ENCODE data around the gene TPR. TPM values are rescaled to one million over a fixed set of nuclear protein-coding genes. Genes with fewer than 3 reads are reported as not detected.

Gene TPR
- total and polyA plus RNA-seq, 2 donors (not counting 1 experiment from before 2014, with no cell fraction given) = 30.0 to 141 TPM

DNA sequence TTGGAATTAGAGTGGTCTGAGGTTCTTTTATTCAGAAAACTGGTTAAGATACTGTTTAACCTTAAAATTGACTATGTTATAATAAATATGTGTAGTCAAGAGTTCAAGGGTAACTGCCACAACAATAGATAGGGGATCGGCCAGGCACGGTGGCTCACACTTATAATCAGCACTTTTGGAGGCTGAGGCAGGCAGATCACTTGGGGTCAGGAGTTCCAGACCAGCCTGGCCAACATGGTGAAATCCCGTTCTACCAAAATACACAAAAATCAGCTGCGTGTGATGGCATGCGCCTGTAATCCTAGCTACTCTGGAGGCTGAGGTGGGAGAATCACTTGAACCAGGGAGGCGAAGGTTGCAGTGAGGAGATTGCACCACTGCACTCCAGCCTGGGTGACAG lies 46.4 kb upstream of the TPR start:
- Mint-ChIP-seq H3K27ac (no peak overlapping the region), H3K4me3 (no peak overlapping the region), H3K9me3 (ENCODE audit: insufficient read depth) (no peaks in the 10 kb centered on the region), H3K4me1 (no peaks in the 10 kb centered on the region), H3K27me3 (no peaks in the 10 kb centered on the region)
- Histone ChIP-seq H3K4me2 (replicated peaks; ENCODE audit: low read depth, low read length, poor library complexity, severe bottlenecking) (no peak overlapping the region), H2AFZ (ENCODE audit: insufficient read depth, low read depth, low read length, poor library complexity, severe bottlenecking) (no peak overlapping the region), H3K27me3 (replicated peaks in 1 of 4; ENCODE audit: control extremely low read depth in 1 of 4, control insufficient read depth in 3 of 4, insufficient read depth in 4 of 4, low read length in 3 of 4) (no peaks in the 10 kb centered on the region), H4K20me1 (ENCODE audit: control insufficient read depth, insufficient read depth, low read length, poor library complexity, severe bottlenecking) (no peaks in the 10 kb centered on the region), H3K9me3 (ENCODE audit: control extremely low read depth in 1 of 3, control insufficient read depth in 2 of 3, insufficient read depth in 1 of 3, low read length in 2 of 3) (no peaks in the 10 kb centered on the region), H3K4me3 (ENCODE audit: control extremely low read depth in 1 of 5, extremely low read depth in 1 of 5, insufficient read depth in 1 of 5, low read depth in 2 of 5, low read length in 4 of 5) (no peak overlapping the region), H3K27ac (ENCODE audit: low read length in 2 of 2) (no peak overlapping the region), H3K36me3 (replicated peaks in 1 of 2; ENCODE audit: control extremely low read depth in 1 of 2, control insufficient read depth in 1 of 2, extremely low read depth in 1 of 2, insufficient read depth in 2 of 2, low read length in 1 of 2) (peaks cover 4 to 20% of the 10 kb centered on the region in 2 experiments), H3K4me1 (ENCODE audit: control insufficient read depth in 2 of 2, insufficient read depth in 2 of 2, low read length in 2 of 2) (no peaks in the 10 kb centered on the region), H3K79me2 (ENCODE audit: control insufficient read depth, insufficient read depth, low read length) (no peaks in the 10 kb centered on the region), H3K9ac (ENCODE audit: low read length) (no peak overlapping the region)
- TF ChIP-seq, protein P1, sequence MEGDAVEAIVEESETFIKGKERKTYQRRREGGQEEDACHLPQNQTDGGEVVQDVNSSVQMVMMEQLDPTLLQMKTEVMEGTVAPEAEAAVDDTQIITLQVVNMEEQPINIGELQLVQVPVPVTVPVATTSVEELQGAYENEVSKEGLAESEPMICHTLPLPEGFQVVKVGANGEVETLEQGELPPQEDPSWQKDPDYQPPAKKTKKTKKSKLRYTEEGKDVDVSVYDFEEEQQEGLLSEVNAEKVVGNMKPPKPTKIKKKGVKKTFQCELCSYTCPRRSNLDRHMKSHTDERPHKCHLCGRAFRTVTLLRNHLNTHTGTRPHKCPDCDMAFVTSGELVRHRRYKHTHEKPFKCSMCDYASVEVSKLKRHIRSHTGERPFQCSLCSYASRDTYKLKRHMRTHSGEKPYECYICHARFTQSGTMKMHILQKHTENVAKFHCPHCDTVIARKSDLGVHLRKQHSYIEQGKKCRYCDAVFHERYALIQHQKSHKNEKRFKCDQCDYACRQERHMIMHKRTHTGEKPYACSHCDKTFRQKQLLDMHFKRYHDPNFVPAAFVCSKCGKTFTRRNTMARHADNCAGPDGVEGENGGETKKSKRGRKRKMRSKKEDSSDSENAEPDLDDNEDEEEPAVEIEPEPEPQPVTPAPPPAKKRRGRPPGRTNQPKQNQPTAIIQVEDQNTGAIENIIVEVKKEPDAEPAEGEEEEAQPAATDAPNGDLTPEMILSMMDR (IDR thresholded peaks at IDR 0.05) = no peak
- TF ChIP-seq EZH2 (IDR thresholded peaks at IDR 0.05; ENCODE audit: borderline replicate concordance, insufficient read depth, low read depth, low read length, poor library complexity, severe bottlenecking) = no peak
- intact Hi-C loops (cut with micrococcal nuclease) = no loop called here
- ChIA-PET POLR2A (no interaction called here), CTCF (no interaction called here)
- ATAC-seq (ENCODE audit: low read depth) (no peak), DNase-seq (no peak)
- 92% methylated on average over 2 of the region's 6 CpGs for WGBS (ENCODE audit: insufficient coverage)

DNA sequence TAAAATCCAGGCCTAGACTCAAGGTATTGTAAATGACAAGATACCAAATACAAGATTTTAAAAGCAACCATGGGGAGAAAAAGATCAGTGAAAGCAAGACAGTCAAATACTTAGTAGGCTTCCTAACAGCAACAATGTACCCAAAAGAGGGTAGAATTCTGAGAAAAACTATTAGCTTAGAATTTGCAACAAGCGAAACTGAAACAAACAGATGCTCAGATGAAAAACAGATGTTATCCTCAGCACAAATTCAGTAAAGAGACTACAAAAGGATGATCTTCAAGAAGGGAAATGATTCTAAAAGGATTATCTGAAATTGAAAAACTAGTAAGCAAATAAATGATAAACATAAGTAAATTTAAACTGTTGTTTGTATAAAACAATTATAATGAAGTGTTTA lies 45.9 kb upstream of the TPR start:
- H4K20me1 ChIP-seq (ENCODE audit: control insufficient read depth, insufficient read depth, low read length, poor library complexity, severe bottlenecking) = no peaks in the 10 kb centered on the region
- no peaks in the 10 kb centered on the region for H3K79me2 ChIP-seq (ENCODE audit: control insufficient read depth, insufficient read depth, low read length)
- ChIA-PET CTCF (no interaction called here), POLR2A (no interaction called here)
- no peak overlapping the region for H3K9ac ChIP-seq (ENCODE audit: low read length)
- Mint-ChIP-seq H3K9me3 (ENCODE audit: insufficient read depth) (no peaks in the 10 kb centered on the region), H3K27me3 (no peaks in the 10 kb centered on the region), H3K4me3 (no peak overlapping the region), H3K4me1 (no peaks in the 10 kb centered on the region), H3K27ac (no peak overlapping the region)
- H3K27ac ChIP-seq (ENCODE audit: low read length in 2 of 2) = no peak overlapping the region
- no peaks in the 10 kb centered on the region for H3K27me3 ChIP-seq (replicated peaks in 1 of 4; ENCODE audit: control extremely low read depth in 1 of 4, control insufficient read depth in 3 of 4, insufficient read depth in 4 of 4, low read length in 3 of 4)
- no peak for ATAC-seq (ENCODE audit: low read depth)
- H3K4me3 ChIP-seq (ENCODE audit: control extremely low read depth in 1 of 5, extremely low read depth in 1 of 5, insufficient read depth in 1 of 5, low read depth in 2 of 5, low read length in 4 of 5) = no peak overlapping the region
- WGBS (ENCODE audit: insufficient coverage) = no CpG with 5 or more reads among the region's 1 CpG
- no peak for TF ChIP-seq EZH2 (IDR thresholded peaks at IDR 0.05; ENCODE audit: borderline replicate concordance, insufficient read depth, low read depth, low read length, poor library complexity, severe bottlenecking)
- TF ChIP-seq, protein P1 (IDR thresholded peaks at IDR 0.05) = no peak
- DNase-seq = no peak
- peaks cover 4 to 20% of the 10 kb centered on the region in 2 experiments for H3K36me3 ChIP-seq (replicated peaks in 1 of 2; ENCODE audit: control extremely low read depth in 1 of 2, control insufficient read depth in 1 of 2, extremely low read depth in 1 of 2, insufficient read depth in 2 of 2, low read length in 1 of 2)
- H2AFZ ChIP-seq (ENCODE audit: insufficient read depth, low read depth, low read length, poor library complexity, severe bottlenecking) = no peak overlapping the region
- intact Hi-C loops (cut with micrococcal nuclease) = no loop called here
- no peak overlapping the region for H3K4me2 ChIP-seq (replicated peaks; ENCODE audit: low read depth, low read length, poor library complexity, severe bottlenecking)
- H3K9me3 ChIP-seq (ENCODE audit: control extremely low read depth in 1 of 3, control insufficient read depth in 2 of 3, insufficient read depth in 1 of 3, low read length in 2 of 3) = no peaks in the 10 kb centered on the region
- H3K4me1 ChIP-seq (ENCODE audit: control insufficient read depth in 2 of 2, insufficient read depth in 2 of 2, low read length in 2 of 2) = no peaks in the 10 kb centered on the region

Measured in B cell (primary cell).